B cell (primary cell): Measurements from ENCODE around the gene NBEA. TPM values are rescaled to one million over a fixed set of nuclear protein-coding genes. Genes with fewer than 3 reads are reported as not detected.

Source experiments
- ATAC-seq: fragments of 200-7000 bp; cut with Tn5 transposase; one replicate; pipeline ENCODE4 v1.10.0; 2021; ENCODE audit warnings: low read depth, mild to moderate bottlenecking, moderate number of reproducible peaks, moderate library complexity
- CTCF ChIA-PET: fragments of 350-600 bp; sonication (Branson Sonifier 250); formaldehyde crosslinking; loops from one replicate; lab custom pipeline; 2021; ENCODE audit warnings: antibody characterized with exemption, inconsistent platforms; lab: Charles Lee
- POLR2A ChIA-PET: fragments of 350-600 bp; sonication (Branson Sonifier 250); formaldehyde crosslinking; loops from one replicate; lab custom pipeline; 2021; ENCODE audit warnings: antibody characterized with exemption; lab: Charles Lee
- DNase-seq: peaks from one replicate; pipeline ENCODE4 v3.0.0; 2013
- H2AFZ ChIP-seq: 2 replicates; pipeline ENCODE4 v1.6.1; 2012; ENCODE audit warnings: mild to moderate bottlenecking, low read depth, low read length; ENCODE audit not compliant: insufficient read depth, poor library complexity, severe bottlenecking
- H3K27ac ChIP-seq, 2 donors: 1 replicate in 1 of 2; 2 replicates in 1 of 2; pipeline ENCODE4 v1.5.1; 2012 to 2013; ENCODE audit warnings: low read length in 2 of 2, mild to moderate bottlenecking in 2 of 2, moderate library complexity in 1 of 2
- H3K27me3 ChIP-seq, 4 experiments: fragments of 200-600 bp in 1 of 4; sonication (generic) in 1 of 4; replicated peaks in 1 of 4; 1 replicate in 2 of 4; 2 replicates in 2 of 4; pipeline versions ENCODE4 v1.6.1 to v1.7.0; 2013 to 2016; ENCODE audit warnings: low read length in 3 of 4, mild to moderate bottlenecking in 2 of 4, mixed read lengths in 1 of 4, moderate library complexity in 1 of 4; ENCODE audit not compliant: insufficient read depth in 4 of 4, control insufficient read depth in 3 of 4; ENCODE audit errors: control extremely low read depth in 1 of 4
- H3K36me3 ChIP-seq, 2 experiments: replicated peaks in 1 of 2; 1 replicate in 1 of 2; 2 replicates in 1 of 2; pipeline versions ENCODE4 v1.6.1 to v1.7.1; 2013; ENCODE audit warnings: low read length in 1 of 2; ENCODE audit not compliant: insufficient read depth in 2 of 2, control insufficient read depth in 1 of 2; ENCODE audit errors: control extremely low read depth in 1 of 2, extremely low read depth in 1 of 2
- H3K4me1 ChIP-seq, 2 donors: fragments of 200-600 bp in 1 of 2; sonication (generic) in 1 of 2; 1 replicate in 1 of 2; 2 replicates in 1 of 2; pipeline versions ENCODE4 v1.5.1 to v1.6.1; 2013 to 2017; ENCODE audit warnings: low read length in 2 of 2; ENCODE audit not compliant: control insufficient read depth in 2 of 2, insufficient read depth in 2 of 2
- H3K4me2 ChIP-seq: replicated peaks from 2 replicates; pipeline ENCODE3; 2012; ENCODE audit warnings: mild to moderate bottlenecking, low read depth, low read length; ENCODE audit not compliant: poor library complexity, severe bottlenecking
- H3K4me3 ChIP-seq, 5 experiments: fragments of 200-600 bp in 1 of 5; sonication (generic) in 1 of 5; 1 replicate in 3 of 5; 2 replicates in 2 of 5; pipeline versions ENCODE4 v1.5.1 to v1.7.0; 2011 to 2016; ENCODE audit warnings: low read length in 4 of 5, mild to moderate bottlenecking in 4 of 5, low read depth in 2 of 5, control low read depth in 1 of 5, moderate library complexity in 1 of 5; ENCODE audit not compliant: insufficient read depth in 1 of 5; ENCODE audit errors: control extremely low read depth in 1 of 5, extremely low read depth in 1 of 5
- H3K79me2 ChIP-seq: fragments of 200-600 bp; sonication (generic); one replicate; pipeline ENCODE4 v1.6.0; 2016; ENCODE audit warnings: low read length; ENCODE audit not compliant: control insufficient read depth, insufficient read depth
- H3K9ac ChIP-seq: fragments of 200-600 bp; sonication (generic); 2 replicates; pipeline ENCODE4 v1.6.1; 2017; ENCODE audit warnings: mild to moderate bottlenecking, low read length, moderate library complexity
- H3K9me3 ChIP-seq, 3 donors: one replicate each; pipeline versions ENCODE4 v1.6.1 to v1.7.1; 2013; ENCODE audit warnings: low read length in 2 of 3; ENCODE audit not compliant: control insufficient read depth in 2 of 3, insufficient read depth in 1 of 3; ENCODE audit errors: control extremely low read depth in 1 of 3
- H4K20me1 ChIP-seq: 2 replicates; pipeline ENCODE4 v1.6.0; 2012; ENCODE audit warnings: mild to moderate bottlenecking, low read length; ENCODE audit not compliant: insufficient read depth, control insufficient read depth, poor library complexity, severe bottlenecking
- H3K27ac Mint-ChIP-seq: one replicate; pipeline ENCODE4 v1.8.0; 2021; ENCODE audit warnings: mixed read lengths
- H3K27me3 Mint-ChIP-seq: one replicate; pipeline ENCODE4 v1.8.0; 2021; ENCODE audit warnings: mixed read lengths
- H3K4me1 Mint-ChIP-seq: one replicate; pipeline ENCODE4 v1.8.0; 2021; ENCODE audit warnings: mixed read lengths
- H3K4me3 Mint-ChIP-seq: one replicate; pipeline ENCODE4 v1.8.0; 2021; ENCODE audit warnings: mixed read lengths
- H3K9me3 Mint-ChIP-seq: one replicate; pipeline ENCODE4 v1.8.0; 2022; ENCODE audit warnings: mixed read lengths; ENCODE audit not compliant: insufficient read depth
- CTCF ChIP-seq: fragments of 200-600 bp; IDR thresholded peaks from one replicate; pipeline ENCODE4 v1.8.0; 2022; ENCODE audit warnings: antibody characterized with exemption, mild to moderate bottlenecking
- EZH2 ChIP-seq: IDR thresholded peaks from 2 replicates; pipeline ENCODE4 v1.6.1; 2012; ENCODE audit warnings: borderline replicate concordance, low read depth, mild to moderate bottlenecking, moderate library complexity, low read length; ENCODE audit not compliant: insufficient read depth, poor library complexity, severe bottlenecking
- WGBS: methylation state at CpG from one replicate; pipeline ENCODE4 v1.1.5; 2013; ENCODE audit warnings: missing lambda C conversion rate; ENCODE audit not compliant: insufficient coverage; 5-methylcytosine and 5-hydroxymethylcytosine counted together
- intact Hi-C: fragments of 100-400 bp; cut with micrococcal nuclease; formaldehyde crosslinking; loops from one replicate; pipeline ENCODE4 v1.10.0; 2022
- polyA plus RNA-seq: library from polyadenylated mRNA; depleted of rRNA; stranded (reverse); fragments of >200 nt; gene quantifications from 2 replicates; pipeline ENCODE4 v1.2.3, GENCODE V29; 2012
- total RNA-seq, 2 donors: library from RNA; stranded (reverse); fragments of 120-200 nt in 1 of 2; gene quantifications; 1 replicate in 1 of 2; 2 replicates in 1 of 2; pipeline versions ENCODE4 v1.2.3 to v1.2.4, GENCODE V29; 2013 to 2022

NBEA gene
- total and polyA plus RNA-seq, 2 donors (not counting 1 experiment from before 2014, with no cell fraction given) = 1.5 to 10.7 TPM

GRCh38 chr13:35140831-35141230 is 198.8 kb downstream of the NBEA start:
- ChIA-PET CTCF (interaction anchor here (1.3 kb wide), 1 partner anchor 24 kb away, joined by 3 read pairs; no protein-coding TSS in a partner anchor), POLR2A (no interaction called here)
- H3K4me1 ChIP-seq = no peaks in the 10 kb centered on the region
- H3K4me1 Mint-ChIP-seq = no peaks in the 10 kb centered on the region
- no peak overlapping the region for H3K27ac ChIP-seq
- H3K36me3 ChIP-seq = no peaks in the 10 kb centered on the region
- intact Hi-C loops = no loop called here
- no peaks in the 10 kb centered on the region for H3K27me3 ChIP-seq
- no peak for ATAC-seq
- H4K20me1 ChIP-seq = no peaks in the 10 kb centered on the region
- no peak overlapping the region for H3K9ac ChIP-seq
- H3K27me3 Mint-ChIP-seq = no peaks in the 10 kb centered on the region
- H3K4me3 Mint-ChIP-seq = no peak overlapping the region
- no peak overlapping the region for H3K27ac Mint-ChIP-seq
- H3K79me2 ChIP-seq = no peaks in the 10 kb centered on the region
- no peak overlapping the region for H2AFZ ChIP-seq
- H3K9me3 Mint-ChIP-seq = no peaks in the 10 kb centered on the region
- H3K4me2 ChIP-seq = no peak overlapping the region
- H3K4me3 ChIP-seq = no peak overlapping the region
- DNase-seq = no peak
- TF ChIP-seq CTCF = no peak
- TF ChIP-seq EZH2 = no peak
- no peaks in the 10 kb centered on the region for H3K9me3 ChIP-seq

- H3K27me3 Mint-ChIP-seq = no peaks in the 10 kb centered on the region
- H3K4me3 Mint-ChIP-seq = no peak overlapping the region
- ATAC-seq (no peak), DNase-seq (no peak)
- no peak overlapping the region for H3K27ac ChIP-seq
- CTCF ChIA-PET = no interaction called here
- no peaks in the 10 kb centered on the region for H4K20me1 ChIP-seq
- H3K9me3 ChIP-seq = no peaks in the 10 kb centered on the region
- H3K27ac Mint-ChIP-seq = no peak overlapping the region
- no peaks in the 10 kb centered on the region for H3K27me3 ChIP-seq
- H3K4me2 ChIP-seq = no peak overlapping the region
- no peak overlapping the region for H3K4me3 ChIP-seq
- POLR2A ChIA-PET = no interaction called here
- WGBS = 100% methylated on average over 1 of the region's 6 CpGs
- H3K36me3 ChIP-seq = no peaks in the 10 kb centered on the region
- H3K79me2 ChIP-seq = no peaks in the 10 kb centered on the region
- H3K9ac ChIP-seq = no peak overlapping the region
- no peaks in the 10 kb centered on the region for H3K4me1 ChIP-seq
- H2AFZ ChIP-seq = no peak overlapping the region
- intact Hi-C loops = no loop called here
- TF ChIP-seq EZH2 (no peak), CTCF (no peak)
- H3K9me3 Mint-ChIP-seq = no peaks in the 10 kb centered on the region
- H3K4me1 Mint-ChIP-seq = no peaks in the 10 kb centered on the region
These were observed 201.1 kb downstream of the NBEA start for GRCh38 chr13:35143123-35143522.
